ENCODE measurements around the gene EPG5.

EPG5 gene

DNA sequence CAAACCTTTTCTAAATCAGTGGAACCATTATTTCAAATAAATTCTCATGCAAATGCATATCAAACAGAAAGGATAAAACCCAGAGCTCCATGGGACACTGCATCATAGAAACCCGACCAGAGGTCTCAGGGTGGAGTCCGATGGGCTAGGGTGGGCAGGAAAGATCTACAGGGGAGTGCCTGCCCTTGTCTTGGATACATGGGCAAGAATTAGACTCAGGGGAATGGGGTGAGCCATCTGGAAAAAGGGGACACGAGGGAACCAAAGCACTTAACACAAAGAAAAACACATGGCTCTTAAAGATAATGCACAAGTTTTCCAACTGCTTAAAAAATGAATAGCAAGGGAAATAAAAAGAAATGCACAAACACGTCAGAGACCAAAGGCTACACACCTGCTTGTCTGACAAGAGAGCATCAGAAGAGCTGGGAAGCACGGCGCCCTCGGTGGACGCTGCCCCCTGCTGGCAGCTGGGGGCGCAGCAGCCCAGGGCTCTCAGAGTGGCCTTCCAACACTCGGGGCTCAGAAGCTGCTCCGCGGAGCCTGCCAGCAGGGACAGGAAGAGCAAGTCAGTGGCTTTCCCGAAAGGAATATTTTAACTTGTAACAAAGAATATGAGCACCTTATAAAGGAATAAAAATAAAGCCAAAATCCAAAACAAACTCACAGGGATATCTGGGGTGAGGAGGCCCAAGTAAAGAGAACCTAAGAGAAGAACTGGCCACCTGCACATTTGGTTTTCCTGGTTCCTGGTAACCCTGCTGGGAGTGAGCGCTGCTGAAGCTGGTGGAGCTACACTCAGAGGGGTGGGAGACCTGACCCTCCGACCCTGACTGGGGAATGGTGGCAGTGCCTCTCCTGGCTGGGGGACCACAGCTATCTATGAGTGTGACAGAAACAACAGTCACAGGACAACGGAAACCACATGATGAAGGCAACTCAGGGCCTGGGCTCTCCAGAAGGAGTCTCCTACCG, 87.2 kb downstream of the EPG5 start:
- Mint-ChIP-seq H3K27ac (peak overlapping the region; percentile 7), H3K9me3 (ENCODE audit: low read depth) (no peaks in the 10 kb centered on the region)

DNA sequence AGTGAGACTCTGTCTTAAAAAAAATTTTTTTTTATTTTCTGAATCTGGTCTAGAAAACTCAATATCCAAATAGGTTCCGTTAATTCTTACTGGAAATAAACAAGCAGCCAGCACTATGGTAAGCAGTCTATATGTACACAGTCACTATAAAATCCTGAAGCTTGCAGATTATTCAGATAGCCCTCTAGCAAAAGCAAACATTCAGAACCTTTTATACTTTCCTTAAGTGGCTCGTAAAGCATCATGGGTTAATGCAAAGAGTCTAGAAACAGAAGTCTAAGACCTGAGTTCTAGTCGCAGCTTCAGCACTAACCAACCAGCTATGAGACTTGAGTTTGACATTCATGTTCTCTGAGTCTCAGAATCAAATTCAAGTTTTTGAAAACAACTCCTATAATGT, 89.7 kb downstream of the EPG5 start:
- H3K27ac Mint-ChIP-seq = no peak overlapping the region

More for the DNA sequence above, 87.2 kb downstream of the EPG5 start:
- Mint-ChIP-seq H3K27me3 (no peaks in the 10 kb centered on the region), H3K4me1 (ENCODE audit: low read depth) (peaks cover 17% of the 10 kb centered on the region), H3K36me3 (peaks cover 15% of the 10 kb centered on the region), H3K4me3 (no peak overlapping the region)

DNA sequence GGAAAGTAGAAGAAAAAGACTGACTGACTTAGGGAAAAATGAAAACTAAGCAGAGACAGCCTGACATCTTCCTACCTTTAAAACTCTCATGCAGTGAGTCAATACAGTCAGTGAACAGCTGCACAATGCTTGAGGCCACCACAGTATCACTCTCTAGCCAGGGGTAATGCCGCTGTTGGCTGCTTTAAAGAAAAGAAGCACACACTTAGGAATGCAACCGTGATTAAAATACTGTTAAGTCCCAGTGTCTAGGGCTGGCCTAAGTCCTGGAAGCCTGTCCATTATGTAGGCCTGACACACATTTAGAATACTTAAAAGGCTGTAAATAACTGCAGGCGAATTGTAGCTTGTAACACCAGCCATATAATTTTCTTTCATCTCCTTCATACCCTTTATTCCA, 91.0 kb downstream of the EPG5 start:
- no peaks in the 10 kb centered on the region for H3K27me3 Mint-ChIP-seq
- H3K9me3 Mint-ChIP-seq (ENCODE audit: low read depth) = peaks cover 4% of the 10 kb centered on the region
- peaks cover 27% of the 10 kb centered on the region for H3K36me3 Mint-ChIP-seq
- no peak overlapping the region for H3K27ac Mint-ChIP-seq
- peaks cover 37% of the 10 kb centered on the region for H3K4me1 Mint-ChIP-seq (ENCODE audit: low read depth)
- H3K4me3 Mint-ChIP-seq = no peak overlapping the region

More for the DNA sequence above, 89.7 kb downstream of the EPG5 start:
- H3K27me3 Mint-ChIP-seq = no peaks in the 10 kb centered on the region
- no peak overlapping the region for H3K4me3 Mint-ChIP-seq
- peaks cover 32% of the 10 kb centered on the region for H3K4me1 Mint-ChIP-seq (ENCODE audit: low read depth)
- peaks cover 4% of the 10 kb centered on the region for H3K9me3 Mint-ChIP-seq (ENCODE audit: low read depth)
- peaks cover 21% of the 10 kb centered on the region for H3K36me3 Mint-ChIP-seq

DNA sequence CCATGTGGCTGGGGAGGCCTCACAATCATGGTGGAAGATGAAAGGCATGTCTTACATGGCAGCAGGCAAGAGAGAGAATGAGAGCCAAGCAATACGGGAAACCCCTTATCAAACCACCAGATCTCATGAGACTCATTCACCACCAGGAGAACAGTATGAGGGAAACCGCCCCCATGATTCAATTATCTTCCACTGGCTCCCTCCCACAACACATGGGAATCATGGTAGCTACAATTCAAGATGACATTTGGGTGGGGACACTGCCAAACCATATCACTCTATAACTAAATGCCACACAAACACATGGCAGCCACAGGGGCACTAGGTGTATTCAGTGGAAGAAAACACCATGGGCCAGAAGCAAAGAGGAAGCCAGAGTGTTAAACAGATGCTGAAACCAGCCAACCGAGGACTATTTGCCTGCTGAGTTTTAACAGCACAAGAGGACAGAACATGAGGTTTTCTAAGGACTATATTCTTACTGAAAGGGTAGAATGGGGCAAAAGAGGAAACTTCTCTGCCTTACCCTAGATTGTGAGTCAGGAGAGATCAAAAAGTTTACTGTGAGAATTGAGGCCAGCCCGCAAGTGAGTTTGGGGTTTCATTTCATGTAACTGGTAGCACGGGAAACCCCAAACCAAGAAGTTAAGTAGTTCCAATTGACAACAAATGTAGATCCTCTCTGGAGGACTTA, 92.5 kb downstream of the EPG5 start:
- Mint-ChIP-seq H3K27me3 (no peaks in the 10 kb centered on the region), H3K27ac (peak overlapping the region; percentile 96), H3K4me1 (ENCODE audit: low read depth) (peaks cover 34% of the 10 kb centered on the region), H3K9me3 (ENCODE audit: low read depth) (peaks cover 4% of the 10 kb centered on the region), H3K4me3 (peak overlapping the region; percentile 64), H3K36me3 (peaks cover 27% of the 10 kb centered on the region)

DNA sequence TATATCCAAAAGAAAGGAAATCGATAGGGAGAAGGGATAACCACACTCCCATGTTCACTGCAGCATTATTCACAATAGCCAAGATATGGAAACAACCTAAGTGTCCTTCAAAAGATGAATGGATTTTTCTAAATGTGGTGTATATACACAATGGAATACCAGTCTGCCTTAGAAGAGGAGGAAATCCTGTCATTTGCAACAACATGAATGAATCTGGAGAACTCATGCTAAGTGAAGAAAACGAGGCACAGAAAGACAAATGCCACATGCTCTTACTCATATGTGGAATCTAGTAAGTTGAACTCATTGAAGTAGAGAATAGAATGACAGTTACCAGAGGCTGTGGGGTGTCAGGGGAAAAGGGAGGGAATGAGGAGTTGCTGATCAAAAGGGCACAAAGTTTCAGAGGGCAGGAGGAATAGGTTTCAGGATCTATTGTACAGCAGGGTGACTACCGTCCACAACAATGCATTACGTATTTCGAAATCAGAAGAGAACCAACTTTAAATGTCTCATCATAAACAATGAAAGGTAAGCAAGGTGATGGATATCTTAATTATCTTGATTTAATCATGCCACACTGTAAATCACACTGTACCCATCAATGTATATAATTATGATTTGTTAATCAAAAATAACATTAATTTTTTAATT, 95.6 kb downstream of the EPG5 start:
- no peaks in the 10 kb centered on the region for H3K27me3 Mint-ChIP-seq
- H3K4me3 Mint-ChIP-seq = peak overlapping the region; percentile 40
- peaks cover 34% of the 10 kb centered on the region for H3K36me3 Mint-ChIP-seq
- peak overlapping the region; percentile 3 for H3K27ac Mint-ChIP-seq
- H3K4me1 Mint-ChIP-seq (ENCODE audit: low read depth) = peaks cover 35% of the 10 kb centered on the region
- H3K9me3 Mint-ChIP-seq (ENCODE audit: low read depth) = peaks cover 4% of the 10 kb centered on the region

DNA sequence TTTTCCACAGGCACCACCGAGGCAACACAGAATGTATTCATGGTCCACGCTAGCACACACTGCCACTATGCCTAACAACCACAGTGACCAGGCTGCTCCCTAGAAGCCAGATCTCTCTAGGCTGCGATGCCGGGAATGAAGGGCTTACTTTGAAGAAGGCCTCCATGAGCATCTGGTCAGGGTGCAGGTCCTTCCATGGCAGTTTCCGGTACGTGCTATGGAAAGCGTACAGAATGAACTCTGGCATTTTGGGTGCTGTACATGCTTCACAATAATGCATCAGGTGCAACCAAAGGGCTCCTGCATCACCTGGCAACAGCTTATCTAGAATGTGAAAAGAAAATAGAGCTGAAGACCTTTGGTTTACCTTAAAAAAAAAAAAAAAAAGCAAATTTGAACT, 96.7 kb downstream of the EPG5 start:
- Mint-ChIP-seq H3K27me3 (no peaks in the 10 kb centered on the region), H3K36me3 (peaks cover 35% of the 10 kb centered on the region), H3K4me3 (no peak overlapping the region), H3K4me1 (ENCODE audit: low read depth) (peaks cover 29% of the 10 kb centered on the region), H3K9me3 (ENCODE audit: low read depth) (peaks cover 4% of the 10 kb centered on the region), H3K27ac (no peak overlapping the region)

DNA sequence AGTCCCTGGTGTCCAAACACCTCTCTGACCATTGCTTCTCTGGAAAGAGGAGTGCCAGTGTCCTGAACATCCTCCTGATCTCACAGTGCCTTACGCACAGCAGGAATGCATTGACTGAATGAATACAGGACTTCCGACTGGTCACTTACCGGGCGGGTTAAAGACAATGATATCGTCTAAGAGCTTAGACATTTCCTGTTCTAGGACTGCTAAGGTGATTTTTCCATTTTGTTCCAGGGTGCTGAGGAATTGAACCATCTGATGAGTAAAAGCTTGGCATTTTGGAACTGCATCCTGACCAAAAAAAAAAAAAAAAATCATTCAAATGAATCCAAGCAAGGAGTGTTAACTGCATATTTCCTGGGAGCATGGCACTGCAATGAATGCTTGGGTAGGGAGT, 101.7 kb downstream of the EPG5 start:
- no peaks in the 10 kb centered on the region for H3K27me3 Mint-ChIP-seq
- H3K4me1 Mint-ChIP-seq (ENCODE audit: low read depth) = peaks cover 5% of the 10 kb centered on the region
- H3K36me3 Mint-ChIP-seq = peaks cover 27% of the 10 kb centered on the region
- no peaks in the 10 kb centered on the region for H3K9me3 Mint-ChIP-seq (ENCODE audit: low read depth)
- H3K4me3 Mint-ChIP-seq = no peak overlapping the region
- H3K27ac Mint-ChIP-seq = no peak overlapping the region

DNA sequence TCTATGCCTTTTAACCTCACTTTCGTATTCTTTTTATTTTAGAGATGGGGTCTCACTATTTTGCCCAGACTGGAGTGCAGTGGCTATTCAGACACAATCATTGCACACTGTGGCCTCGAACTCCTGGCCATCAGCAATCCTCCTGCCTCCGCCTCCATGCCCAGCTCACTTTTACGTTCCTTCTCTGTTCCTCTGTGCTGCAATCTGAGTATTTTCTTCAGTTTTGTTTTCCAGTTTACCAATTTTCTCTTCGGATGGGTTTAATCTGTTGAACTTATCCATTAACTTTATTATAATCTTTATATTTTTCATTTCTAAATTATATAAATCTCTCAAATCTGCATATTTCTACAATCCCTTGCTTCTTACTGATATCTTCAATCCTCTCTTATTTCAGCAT, 103.0 kb downstream of the EPG5 start:
- no peaks in the 10 kb centered on the region for H3K9me3 Mint-ChIP-seq (ENCODE audit: low read depth)
- no peak overlapping the region for H3K4me3 Mint-ChIP-seq
- no peaks in the 10 kb centered on the region for H3K27me3 Mint-ChIP-seq
- peaks cover 3% of the 10 kb centered on the region for H3K4me1 Mint-ChIP-seq (ENCODE audit: low read depth)
- no peak overlapping the region for H3K27ac Mint-ChIP-seq
- peaks cover 20% of the 10 kb centered on the region for H3K36me3 Mint-ChIP-seq

DNA sequence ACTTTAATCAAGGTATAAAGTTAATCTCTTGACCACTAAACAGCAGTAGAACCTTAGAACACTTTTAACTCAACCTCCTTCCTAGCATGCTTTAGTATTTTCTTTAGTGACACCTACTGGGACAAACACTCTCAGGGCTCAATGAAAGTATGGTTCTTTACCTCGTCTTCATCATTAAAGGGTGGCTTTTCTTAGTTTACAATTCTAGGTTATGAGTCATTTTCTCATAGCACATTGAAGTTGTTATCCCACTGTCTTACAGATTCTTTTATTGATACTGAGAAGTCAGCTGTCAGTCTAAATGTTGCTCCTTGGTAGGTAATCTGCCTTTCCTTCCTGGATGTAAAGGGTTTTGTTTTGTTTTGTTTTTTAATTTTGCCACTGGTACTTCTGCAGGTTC, 103.7 kb downstream of the EPG5 start:
- Mint-ChIP-seq H3K4me1 (ENCODE audit: low read depth) (peaks cover 3% of the 10 kb centered on the region), H3K9me3 (ENCODE audit: low read depth) (no peaks in the 10 kb centered on the region), H3K36me3 (peaks cover 20% of the 10 kb centered on the region), H3K4me3 (no peak overlapping the region), H3K27ac (no peak overlapping the region), H3K27me3 (no peaks in the 10 kb centered on the region)

DNA sequence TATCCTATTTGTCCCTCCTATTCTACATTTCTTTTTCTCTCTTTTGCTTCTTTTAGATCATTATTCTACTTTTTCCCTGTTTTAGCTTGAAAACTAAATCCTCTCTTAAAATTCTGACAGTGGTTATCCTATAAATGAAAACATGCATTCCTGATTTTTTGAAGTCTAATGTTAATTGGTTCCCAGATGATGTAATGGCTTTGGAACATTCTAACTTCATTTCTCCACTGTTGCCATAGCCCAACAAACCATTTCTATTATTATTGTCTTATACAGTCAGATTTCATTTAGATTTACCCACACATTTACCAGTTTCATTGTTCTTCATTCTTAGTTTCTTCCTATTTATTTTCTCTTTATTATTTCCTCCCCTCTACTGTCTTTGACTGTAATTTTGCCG, 105.2 kb downstream of the EPG5 start:
- H3K27me3 Mint-ChIP-seq = no peaks in the 10 kb centered on the region
- no peaks in the 10 kb centered on the region for H3K9me3 Mint-ChIP-seq (ENCODE audit: low read depth)
- H3K36me3 Mint-ChIP-seq = peaks cover 19% of the 10 kb centered on the region
- H3K4me1 Mint-ChIP-seq (ENCODE audit: low read depth) = peaks cover 3% of the 10 kb centered on the region
- no peak overlapping the region for H3K27ac Mint-ChIP-seq
- H3K4me3 Mint-ChIP-seq = no peak overlapping the region

DNA sequence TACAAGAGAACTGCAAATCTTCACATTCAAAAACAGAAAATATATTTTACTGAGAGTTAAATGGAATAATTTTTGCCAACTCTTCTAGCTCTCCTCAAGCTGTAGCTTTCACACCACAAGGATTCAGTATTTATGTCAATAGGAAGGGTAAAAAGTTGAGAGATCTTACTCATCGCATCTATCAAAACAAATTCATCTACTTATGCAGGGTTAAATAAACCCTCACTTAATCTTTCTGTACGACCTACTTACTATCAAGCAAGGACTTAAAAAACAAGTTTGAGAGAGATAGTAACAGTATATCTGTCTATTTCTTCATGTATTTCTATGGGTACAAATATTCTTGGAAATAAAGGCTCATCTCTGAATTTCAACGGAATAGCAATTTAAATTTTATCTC, 106.2 kb downstream of the EPG5 start:
- Mint-ChIP-seq H3K27ac (no peak overlapping the region), H3K9me3 (ENCODE audit: low read depth) (no peaks in the 10 kb centered on the region), H3K36me3 (peaks cover 21% of the 10 kb centered on the region), H3K27me3 (no peaks in the 10 kb centered on the region), H3K4me1 (ENCODE audit: low read depth) (peaks cover 3% of the 10 kb centered on the region), H3K4me3 (no peak overlapping the region)

DNA sequence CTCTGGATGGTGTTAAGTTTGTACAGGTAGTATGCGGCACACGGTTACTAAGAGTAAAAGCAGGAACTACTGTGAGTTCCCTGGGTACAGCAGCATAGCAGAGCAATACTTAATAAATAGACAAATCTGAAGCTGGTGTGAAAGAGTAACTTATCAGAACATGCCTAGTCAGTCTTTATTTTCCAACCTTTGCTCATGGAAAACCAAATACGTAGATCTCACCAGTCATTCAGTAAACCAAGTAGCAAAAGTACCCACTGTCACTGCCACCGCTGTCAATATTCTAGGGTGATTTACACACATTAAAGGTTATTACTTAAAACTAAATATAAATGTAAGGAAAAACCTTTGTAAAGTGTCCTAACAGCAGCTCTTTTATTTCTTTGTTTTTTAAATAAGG, 106.6 kb downstream of the EPG5 start:
- no peaks in the 10 kb centered on the region for H3K9me3 Mint-ChIP-seq (ENCODE audit: low read depth)
- no peak overlapping the region for H3K27ac Mint-ChIP-seq
- H3K4me3 Mint-ChIP-seq = no peak overlapping the region
- peaks cover 3% of the 10 kb centered on the region for H3K4me1 Mint-ChIP-seq (ENCODE audit: low read depth)
- peaks cover 19% of the 10 kb centered on the region for H3K36me3 Mint-ChIP-seq
- no peaks in the 10 kb centered on the region for H3K27me3 Mint-ChIP-seq

DNA sequence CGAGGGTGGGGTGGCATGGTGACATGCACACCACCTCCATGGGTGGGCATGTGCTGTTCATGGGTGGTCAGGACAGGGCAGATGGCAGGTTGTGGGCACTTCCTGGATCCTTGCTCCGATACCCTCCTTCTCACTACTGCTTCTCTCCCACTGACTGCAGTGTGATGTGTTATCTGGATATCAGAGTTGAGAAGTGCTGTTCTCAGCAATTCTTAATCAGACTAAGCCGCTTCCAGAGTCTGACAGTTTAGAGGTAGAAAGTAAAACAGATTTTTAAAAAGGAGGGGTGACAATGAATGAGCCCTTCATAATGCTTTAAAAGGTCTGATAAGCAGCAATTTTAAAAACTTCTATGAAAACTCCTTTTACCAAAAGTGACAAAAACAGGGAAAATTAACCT, 107.8 kb downstream of the EPG5 start:
- Mint-ChIP-seq H3K4me3 (no peak overlapping the region), H3K27ac (no peak overlapping the region), H3K4me1 (ENCODE audit: low read depth) (peaks cover 3% of the 10 kb centered on the region), H3K9me3 (ENCODE audit: low read depth) (no peaks in the 10 kb centered on the region), H3K27me3 (no peaks in the 10 kb centered on the region), H3K36me3 (peaks cover 13% of the 10 kb centered on the region)

DNA sequence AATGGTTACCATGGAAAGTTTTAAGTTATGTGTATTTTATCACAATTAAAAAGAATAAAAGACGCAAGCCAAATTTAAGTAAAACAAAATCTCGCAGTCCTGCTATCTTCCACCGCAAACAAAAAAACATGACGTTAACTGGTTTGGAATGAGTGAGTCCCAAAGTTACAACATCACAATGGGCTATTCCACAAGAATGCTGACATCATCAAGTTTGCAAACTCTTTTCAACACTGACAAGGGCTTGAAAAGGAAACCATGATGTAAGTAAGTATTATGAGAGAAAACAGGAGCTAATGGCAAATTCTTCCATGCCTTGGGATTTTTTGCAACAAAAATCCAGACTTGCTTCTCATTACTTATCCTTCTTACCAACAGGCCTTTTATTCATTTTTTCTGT, 110.6 kb downstream of the EPG5 start:
- Mint-ChIP-seq H3K4me1 (ENCODE audit: low read depth) (no peaks in the 10 kb centered on the region), H3K4me3 (no peak overlapping the region), H3K27me3 (no peaks in the 10 kb centered on the region), H3K9me3 (ENCODE audit: low read depth) (no peaks in the 10 kb centered on the region), H3K36me3 (peaks cover 10% of the 10 kb centered on the region), H3K27ac (no peak overlapping the region)

DNA sequence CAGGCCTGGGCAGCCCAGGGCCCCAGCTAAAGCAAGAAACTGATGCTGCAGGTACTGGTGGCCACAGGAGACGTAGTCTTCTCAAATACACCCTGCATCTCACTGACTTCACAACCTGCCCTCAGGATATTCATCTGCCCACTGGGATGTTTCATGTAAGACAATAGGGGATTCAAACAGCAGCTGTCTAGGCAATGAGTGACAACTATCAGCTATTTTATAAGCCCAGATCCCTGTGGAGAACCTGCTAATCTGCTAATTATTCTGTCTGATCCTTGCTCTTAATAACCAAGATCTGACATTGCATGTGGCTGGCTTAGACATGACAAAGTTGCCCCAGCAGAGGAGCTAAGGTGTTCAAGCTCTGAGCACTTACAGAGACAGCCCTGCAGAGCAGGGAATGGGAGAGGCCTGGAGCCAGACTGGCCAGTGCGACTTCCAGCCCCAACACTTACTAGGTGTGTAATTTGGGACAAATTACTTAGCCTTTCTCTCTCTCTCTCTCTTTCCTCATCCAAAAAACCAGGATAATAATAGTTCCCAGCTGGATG, 113.0 kb downstream of the EPG5 start:
- no peaks in the 10 kb centered on the region for H3K9me3 Mint-ChIP-seq (ENCODE audit: low read depth)
- no peak overlapping the region for H3K27ac Mint-ChIP-seq
- H3K36me3 Mint-ChIP-seq = peaks cover 10% of the 10 kb centered on the region
- no peak overlapping the region for H3K4me3 Mint-ChIP-seq
- H3K27me3 Mint-ChIP-seq = no peaks in the 10 kb centered on the region
- no peaks in the 10 kb centered on the region for H3K4me1 Mint-ChIP-seq (ENCODE audit: low read depth)

Data from activated naive CD8-positive, alpha-beta T cell (primary cell).